CD4-positive, alpha-beta T cell treated with Interferon gamma for 1 hour (primary cell): ENCODE measurements around the gene KLHL34.

Source experiments
- DNase-seq: peaks from one replicate; pipeline ENCODE4 v3.0.0-alpha.2; 2020

Gene KLHL34

GRCh38 chrX:21658152-21658737 is at the start of gene KLHL34:
TSS of gene KLHL34 (minus strand) at chrX:21658330. CDS start at chrX:21657788, 542 bp downstream.
- DNase-seq, result no peak

DNA sequence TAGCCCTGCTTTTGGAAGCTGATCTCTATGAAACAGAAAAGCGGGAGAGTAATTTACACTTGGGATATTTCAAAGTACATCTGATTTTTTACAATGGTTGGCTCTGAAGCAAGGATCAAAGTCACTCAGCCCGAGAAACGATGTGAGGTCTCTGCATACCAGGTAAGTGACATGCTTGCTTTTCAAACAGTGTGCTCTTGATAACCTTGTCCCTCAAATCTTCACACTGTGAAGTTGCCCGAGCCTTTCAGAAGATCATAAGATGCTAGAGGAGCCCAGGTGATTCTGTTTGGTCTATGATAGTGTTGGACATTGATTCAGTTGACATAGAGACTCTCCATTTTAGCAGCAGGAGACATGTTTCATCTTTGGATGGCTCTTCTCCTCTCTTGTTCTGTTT is 47.1 kb upstream of the KLHL34 start:
- no peak for DNase-seq

DNA sequence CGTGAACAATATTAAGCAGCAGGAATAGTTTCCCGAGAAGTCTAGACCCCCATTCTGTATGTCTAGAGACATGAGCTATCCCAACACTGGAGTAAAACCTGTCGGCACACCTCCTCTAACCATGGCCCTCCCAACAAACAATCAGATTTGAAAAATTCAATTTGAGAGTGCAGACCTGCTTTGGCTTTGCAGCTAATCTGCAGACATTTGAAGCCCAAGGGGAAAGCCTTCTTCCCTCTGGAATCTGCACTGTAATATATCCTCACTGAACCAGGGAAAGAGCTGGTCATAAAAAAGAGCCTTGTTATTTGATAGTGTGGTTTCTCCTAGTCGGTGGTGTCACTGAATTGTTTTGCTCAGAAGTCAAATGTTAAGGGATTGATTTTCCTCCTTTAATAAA is 44.6 kb upstream of the KLHL34 start:
- DNase-seq, result no peak

DNA sequence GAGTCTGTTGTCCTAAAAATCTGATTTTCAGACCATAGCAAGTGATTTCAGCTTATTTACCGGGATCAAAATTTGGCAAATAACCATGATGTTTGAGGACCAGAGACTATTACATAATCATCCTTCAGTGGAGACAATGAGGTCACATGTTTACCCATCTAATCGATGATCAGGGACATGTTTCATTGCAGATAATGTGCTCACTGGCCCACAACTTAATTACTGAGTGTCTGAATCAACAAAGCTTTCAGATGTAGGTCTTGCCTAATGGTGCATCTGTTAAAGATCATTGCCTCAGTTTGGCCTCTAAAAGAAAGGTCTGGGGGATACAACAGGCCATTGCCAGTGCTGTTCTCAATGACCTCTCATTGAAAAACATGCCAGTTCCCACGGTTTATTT is 42.8 kb upstream of the KLHL34 start:
- DNase-seq, result no peak

- no peak for DNase-seq
Observed at GRCh38 chrX:21700275-21700674, 42.1 kb upstream of the KLHL34 start.

- DNase-seq, result no peak
Observed at GRCh38 chrX:21699136-21699535, 41.0 kb upstream of the KLHL34 start.

GRCh38 chrX:21698272-21698671 is 40.1 kb upstream of the KLHL34 start:
- DNase-seq, result no peak

DNA sequence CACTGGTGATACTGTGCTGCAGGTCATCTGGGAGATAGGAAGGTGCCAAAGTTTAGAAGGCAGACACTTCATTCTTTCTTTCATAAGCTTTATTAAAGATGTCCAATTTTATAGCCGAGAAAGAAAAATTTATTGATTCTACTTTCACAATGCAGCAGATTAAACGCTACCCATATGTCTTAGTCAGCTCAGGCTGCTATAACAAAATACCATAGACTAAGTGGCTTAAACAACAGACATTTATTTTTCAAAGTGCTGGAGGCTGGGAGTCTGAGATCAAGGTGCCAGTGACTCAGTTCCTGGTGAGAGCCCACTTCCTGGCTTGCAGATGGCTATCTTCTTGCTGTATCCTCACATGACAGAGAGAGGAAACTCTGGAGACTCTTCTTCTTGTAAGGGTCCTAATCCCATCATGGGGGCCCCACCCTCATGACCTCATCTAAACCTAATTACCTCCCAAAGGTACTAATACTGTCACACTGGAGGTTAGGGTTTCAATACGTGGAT is 33.4 kb upstream of the KLHL34 start:
- no peak for DNase-seq

GRCh38 chrX:21683941-21684340 is 25.8 kb upstream of the KLHL34 start:
- DNase-seq, result no peak

DNA sequence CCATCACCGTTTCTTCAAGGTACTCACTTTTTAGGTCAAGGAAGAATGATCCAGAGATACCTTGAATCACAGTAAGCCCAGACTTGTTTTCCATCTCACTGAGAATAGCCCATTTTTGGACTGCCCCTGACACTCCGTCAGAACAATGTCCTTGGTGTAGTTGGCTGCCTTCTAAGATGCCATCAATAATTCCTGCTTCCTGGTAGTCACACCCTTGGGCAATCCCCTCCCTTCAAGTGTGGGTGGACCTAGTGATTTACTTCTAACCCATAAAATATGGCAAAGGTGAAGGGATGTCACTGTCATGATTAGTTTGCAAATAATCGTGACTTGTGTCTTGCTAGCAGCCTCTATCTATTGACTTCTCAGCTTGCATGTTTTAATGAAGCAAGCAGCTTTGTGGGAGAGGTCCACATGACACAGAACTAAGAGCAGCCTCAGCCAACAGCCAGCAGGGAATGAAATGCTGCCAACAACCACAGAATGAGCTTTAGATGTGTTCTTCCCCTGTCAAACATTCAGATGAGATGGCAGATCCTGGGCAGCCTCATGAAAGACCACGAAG is 20.0 kb upstream of the KLHL34 start:
- no peak for DNase-seq

DNA sequence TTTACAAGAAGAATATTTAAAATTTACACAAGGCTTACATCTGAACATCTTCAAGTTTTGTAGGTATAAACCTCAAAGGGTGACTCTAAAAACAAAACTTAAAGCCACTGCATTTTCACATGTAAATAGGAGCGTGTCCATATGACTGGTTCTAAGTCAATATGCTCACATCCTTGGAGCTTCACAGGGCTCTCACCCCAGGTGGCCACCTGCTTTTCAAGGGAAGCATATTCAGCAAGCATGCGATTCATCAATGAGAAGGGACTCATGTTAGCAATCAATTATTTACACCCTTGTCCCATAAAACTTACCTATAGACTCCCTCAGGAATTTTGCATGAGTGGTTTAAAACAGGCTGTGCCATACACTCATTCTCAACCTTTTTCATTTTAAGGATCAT is 17.8 kb upstream of the KLHL34 start:
- DNase-seq, result no peak

DNA sequence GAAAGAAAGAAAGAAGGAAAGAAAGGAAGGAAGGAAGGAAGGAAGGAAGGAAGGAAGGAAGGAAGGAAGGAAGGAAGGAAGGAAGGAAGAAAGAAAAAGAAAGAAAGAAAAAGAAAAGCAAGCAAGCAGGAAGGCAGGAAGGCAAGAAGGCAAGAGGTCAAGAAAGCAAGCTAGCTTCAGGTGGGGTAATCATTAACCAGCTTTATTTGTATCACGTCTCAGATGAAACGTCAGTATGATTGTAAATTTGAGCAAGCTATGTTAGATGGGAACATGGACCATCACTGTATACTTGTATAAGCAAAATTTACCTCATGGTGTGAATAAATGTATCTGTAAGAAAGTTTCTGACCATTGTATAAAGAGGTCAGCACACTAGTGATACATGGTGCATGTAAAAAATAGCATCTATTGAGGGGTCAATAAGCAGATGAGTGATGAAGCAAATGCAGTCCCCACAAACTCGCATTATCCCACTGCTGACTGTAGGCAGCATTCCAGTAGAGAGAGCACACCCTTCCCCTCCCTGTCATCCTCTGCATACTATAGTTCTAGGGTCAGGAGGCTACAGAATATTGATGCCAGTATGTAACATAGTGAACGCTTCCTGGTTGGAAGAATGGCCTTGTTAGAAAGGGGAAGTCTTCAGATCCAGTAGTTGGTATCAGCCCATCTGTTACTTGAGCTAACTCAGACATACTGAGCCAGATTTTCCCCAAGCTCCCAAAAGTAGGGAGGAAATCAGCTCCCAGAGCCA is 16.5 kb upstream of the KLHL34 start:
- no peak for DNase-seq

DNA sequence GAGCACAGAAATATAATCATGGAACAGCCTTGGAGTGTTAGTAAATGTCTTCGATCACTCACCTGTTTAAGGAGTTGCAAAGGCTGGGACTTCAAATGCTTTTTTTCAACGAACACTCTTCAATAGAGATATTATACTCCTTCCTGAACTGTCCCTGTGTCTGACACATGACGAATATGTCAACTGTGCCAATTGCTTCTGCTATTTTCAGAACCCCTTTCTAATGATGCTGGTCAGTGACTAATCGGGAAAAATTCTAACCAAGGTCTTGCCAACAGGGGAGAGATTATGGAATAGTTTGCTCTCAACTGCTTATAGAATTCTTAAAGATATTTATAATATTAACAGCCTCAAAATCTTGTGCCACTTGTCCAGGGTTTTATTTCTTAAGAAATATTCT is 8.5 kb upstream of the KLHL34 start:
- DNase-seq, result no peak

DNA sequence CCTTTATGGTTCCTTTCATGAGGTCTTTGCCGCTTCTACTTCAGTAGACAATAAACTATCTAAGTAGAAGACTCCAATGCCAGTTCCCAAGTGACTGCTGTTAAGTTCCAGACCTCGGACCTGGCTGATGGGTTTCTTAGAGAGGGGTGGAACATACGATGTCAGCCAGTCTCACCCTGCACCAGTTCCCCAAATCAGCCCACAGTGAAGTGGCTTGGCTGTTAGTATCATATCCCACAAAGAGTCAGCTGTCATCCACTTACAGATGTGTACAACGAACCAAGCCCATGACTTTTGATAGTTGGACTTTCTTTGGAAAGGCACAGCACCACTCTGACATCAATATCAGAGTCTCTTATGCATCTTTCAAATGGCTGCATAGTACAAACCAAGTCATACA is 8.1 kb upstream of the KLHL34 start:
- no peak for DNase-seq

GRCh38 chrX:21662761-21663160 is 4.6 kb upstream of the KLHL34 start:
- DNase-seq, result no peak

DNA sequence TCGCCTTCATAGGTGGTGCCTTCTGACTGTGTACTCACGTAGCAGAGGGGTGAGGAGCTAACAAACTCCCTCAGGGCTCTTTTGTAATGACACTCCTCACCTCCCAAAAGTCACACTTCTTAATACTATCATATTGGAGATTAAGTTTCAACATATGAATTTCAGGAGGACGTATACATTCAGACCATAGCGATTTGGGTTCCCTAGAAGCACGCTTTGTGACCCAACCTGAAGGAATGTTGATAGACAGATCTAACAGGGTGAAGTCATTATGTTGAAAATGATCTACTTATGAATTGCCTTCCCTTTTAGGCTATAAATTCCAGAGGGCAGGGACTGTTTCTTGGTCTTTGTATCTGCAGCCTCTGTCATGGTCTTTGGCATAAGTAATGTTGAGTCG is 3.2 kb upstream of the KLHL34 start:
- no peak for DNase-seq

GRCh38 chrX:21660156-21660555 is 2.0 kb upstream of the KLHL34 start:
- DNase-seq, result no peak

DNA sequence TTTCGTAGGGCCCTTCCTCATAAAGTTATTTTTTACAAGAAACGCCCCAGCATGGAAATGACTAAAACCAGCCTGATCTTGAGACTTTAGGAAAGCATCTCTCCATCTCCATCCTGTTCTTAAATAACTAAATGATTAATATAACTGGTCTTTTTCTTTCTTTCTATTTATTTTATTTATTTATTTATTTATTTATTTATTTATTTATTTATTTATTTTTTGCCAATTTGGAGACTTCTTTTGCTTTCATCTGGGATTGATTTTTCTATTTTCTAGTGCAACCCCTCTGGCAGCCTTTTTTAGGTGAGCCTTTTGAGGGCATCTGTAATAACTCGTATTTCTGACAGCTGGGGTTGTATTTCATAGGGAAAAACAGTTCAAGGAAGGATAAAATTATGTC is 1.2 kb upstream of the KLHL34 start:
- DNase-seq, result no peak

GRCh38 chrX:21658746-21659145 is 616 bp upstream of the KLHL34 start:
- DNase-seq, result no peak

- DNase-seq, result no peak
Observed at GRCh38 chrX:21657318-21658151, 595 bp downstream of the KLHL34 start.

GRCh38 chrX:21656587-21657317 is 1.4 kb downstream of the KLHL34 start:
- DNase-seq, result no peak

GRCh38 chrX:21655901-21656586 is 2.1 kb downstream of the KLHL34 start:
- no peak for DNase-seq
